Measurements from ENCODE around the gene FXYD3.

DNA sequence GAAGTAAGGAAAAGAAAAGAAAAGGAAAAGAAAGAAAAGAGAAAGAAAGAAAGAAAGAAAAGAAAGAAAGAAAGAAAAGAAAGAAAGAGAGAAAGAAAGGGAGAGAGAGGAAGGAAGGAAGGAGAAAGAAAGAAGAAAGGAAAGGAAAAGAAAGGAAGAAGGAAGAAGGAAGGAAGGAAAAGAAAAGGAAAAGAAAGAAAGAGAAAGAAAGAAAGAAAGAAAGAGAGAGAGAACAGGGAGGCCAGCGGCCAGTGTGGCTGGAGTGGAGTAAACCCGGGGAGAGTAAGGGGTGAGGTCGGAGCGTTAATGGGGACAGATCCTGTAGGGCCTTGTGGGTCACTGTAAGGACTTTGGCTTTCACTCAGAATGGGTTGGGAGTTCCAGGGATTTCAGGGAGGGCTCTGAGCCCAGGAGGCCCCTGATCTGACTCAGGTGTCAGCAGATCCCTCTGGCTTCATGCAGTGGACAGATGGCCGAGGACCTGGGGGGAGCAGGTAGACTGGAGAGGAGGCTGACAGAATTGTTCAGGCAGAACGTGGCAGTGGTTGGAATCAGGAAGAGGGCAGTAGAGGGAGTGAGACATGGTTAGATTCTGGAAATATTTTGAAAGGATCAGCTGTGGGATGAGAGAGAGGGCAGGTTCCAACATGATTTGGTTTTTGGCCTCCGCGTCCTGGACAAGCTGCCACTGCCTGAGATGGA is 19.8 kb upstream of the FXYD3 start:
- TF ChIP-seq, protein P1, sequence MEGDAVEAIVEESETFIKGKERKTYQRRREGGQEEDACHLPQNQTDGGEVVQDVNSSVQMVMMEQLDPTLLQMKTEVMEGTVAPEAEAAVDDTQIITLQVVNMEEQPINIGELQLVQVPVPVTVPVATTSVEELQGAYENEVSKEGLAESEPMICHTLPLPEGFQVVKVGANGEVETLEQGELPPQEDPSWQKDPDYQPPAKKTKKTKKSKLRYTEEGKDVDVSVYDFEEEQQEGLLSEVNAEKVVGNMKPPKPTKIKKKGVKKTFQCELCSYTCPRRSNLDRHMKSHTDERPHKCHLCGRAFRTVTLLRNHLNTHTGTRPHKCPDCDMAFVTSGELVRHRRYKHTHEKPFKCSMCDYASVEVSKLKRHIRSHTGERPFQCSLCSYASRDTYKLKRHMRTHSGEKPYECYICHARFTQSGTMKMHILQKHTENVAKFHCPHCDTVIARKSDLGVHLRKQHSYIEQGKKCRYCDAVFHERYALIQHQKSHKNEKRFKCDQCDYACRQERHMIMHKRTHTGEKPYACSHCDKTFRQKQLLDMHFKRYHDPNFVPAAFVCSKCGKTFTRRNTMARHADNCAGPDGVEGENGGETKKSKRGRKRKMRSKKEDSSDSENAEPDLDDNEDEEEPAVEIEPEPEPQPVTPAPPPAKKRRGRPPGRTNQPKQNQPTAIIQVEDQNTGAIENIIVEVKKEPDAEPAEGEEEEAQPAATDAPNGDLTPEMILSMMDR (IDR thresholded peaks at IDR 0.05): no peak
- TF ChIP-seq EZH2 (IDR thresholded peaks at IDR 0.05): no peak
